Embryonic facial prominence (tissue), 1 donor: Measurements from ENCODE around the gene CDK13.
A peak's percentile ranks its signal among the peaks of the same experiment; 100 is the strongest.
"Not testable (repeated sequence)": the region's sequence is repeated elsewhere in the genome, so short reads cannot be mapped to it uniquely, and the experiment has no call there.

Experiments
- DNase-seq: peaks from one replicate; pipeline ENCODE4 v3.0.0-alpha.2; 2016; ENCODE audit errors: extremely low spot score

Gene CDK13

DNA sequence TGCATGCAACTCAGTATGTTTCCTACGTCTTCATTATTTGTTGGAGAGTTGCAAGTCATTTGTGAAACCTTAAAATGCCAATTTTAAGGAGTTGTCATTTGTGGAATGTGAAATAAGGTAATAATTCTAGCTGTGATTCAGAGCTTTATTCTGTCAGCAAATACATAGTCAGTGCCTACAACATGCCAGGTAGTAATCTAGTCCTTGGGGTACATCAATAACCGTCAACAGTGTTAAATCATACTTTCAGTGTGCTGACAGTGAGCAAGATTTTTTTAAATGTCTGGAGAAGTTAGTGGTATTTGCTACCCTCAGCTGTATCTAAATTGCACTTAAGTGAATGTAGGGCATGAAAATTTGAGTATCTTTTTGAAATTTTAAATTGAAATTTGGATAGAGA, 147.7 kb downstream of the CDK13 start:
- no peak for DNase-seq

DNA sequence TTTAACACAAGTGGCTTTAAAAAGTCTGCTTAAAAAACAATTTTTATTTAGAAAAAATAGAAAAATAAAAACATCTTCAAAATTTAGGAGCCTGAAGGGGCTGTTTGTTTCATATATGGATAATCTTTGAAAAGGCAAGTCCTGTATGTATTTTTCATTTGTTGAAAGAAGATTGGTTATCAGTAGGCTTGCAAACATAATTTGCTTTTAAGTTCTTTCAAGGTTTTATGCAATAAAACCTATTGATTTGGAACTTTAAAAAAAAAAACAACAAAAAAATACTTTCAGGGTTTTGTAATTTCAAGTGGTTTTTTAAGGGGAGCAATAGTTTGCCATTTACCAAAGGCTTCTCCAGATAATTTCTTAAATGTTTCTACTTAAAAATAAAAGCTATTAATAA, 148.8 kb downstream of the CDK13 start:
- DNase-seq = no peak

DNA sequence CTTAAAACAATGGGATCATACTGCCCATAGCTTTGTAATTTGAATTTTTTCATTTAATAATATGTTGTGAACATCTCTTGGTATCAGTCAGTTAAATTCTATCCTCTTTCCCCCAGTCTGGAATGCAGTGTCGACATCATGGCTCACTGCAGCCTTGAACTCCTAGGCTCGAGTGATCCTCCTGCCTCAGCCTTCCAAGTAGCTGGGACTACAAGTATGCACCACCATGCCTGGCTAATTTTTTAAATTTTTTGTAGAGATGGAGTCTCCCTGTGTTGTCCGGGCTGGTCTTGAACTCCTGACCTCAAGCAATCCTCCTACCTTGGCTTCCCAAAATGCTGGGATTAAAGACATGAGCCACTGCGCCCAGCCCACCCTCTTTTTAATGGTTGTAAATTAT, 149.8 kb downstream of the CDK13 start:
- DNase-seq = no peak

DNA sequence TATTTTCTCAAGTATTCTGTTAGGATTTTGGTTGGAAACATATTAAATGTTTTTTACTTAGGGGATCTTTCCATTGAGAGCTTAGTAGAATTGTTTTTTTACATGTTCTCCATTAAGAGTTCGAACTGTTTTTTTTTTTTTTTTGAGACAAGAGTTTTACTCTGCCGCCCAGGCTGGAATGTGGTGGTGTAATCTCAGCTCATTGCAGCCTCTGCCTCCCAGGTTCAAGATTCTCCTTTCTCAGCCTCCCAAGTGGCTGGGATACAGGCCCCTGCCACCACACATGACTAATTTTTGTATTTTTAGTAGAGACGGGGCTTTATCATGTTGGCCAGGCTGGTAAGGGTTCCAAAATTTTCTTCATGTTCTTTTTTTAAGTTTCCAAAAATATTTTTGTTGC, 151.1 kb downstream of the CDK13 start:
- no peak for DNase-seq

DNA sequence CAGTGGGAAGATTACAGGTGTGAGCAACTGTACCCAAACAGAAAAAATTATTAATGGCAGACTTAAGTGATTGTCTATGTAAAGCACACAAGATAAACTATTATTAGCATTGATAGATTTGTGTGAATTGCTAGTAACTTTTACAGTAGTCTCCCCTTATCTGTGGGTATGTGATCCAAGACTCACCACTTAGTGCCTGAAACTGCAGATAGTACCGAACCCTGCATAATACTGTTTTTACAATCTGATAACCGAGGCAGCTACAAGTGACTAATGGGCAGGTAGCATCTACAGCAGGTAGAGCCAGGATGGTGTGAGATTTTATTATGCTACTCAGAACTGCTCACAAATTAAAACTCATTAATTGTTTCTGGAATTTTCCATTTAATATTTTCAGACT, 152.8 kb downstream of the CDK13 start:
- no peak for DNase-seq

DNA sequence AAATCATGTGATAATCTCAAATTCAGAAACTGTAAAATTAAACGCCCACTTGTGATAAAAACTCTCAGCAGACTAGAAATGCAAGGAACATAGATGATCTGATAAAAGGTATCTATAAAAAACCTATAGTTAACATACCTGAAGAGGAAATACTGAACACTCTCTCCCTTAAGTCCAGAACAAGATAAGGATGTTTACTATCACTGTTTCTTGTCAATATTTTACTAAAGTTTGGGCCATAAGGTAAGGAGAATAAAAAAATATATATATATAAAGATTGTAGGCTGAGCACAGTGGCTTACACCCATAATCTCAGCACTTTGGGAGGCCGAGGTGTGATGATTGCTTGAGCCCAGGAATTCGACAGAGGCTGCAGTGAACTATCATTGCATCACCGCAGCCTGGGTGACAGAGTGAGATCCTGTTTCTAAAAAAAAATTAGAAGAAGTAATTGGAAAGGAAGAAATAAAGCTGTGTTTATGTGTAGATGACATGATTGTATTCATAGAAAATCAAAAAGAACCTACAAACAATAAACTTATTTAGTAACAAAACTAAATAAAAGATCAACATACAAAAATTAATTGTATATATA, 155.9 kb downstream of the CDK13 start:
- DNase-seq = no peak

DNA sequence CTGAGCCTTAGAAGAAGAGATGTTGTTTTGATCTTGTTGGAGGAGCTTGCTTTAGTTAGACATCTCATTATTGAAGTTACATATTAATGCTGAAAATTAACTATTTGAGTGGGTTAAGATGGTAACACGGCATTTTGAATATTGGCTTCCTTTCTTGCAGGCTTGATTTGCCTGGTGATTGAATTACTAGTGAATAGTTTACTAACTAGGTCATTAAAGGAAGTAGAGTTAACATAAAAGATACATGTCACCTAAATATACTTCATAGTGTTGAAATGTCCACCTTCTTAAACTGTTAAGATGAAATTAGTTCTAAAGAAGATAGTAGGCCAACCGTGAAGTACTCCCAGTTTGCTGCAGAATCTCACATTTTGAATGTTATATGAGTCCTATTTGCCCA, 165.9 kb downstream of the CDK13 start:
- DNase-seq = no peak

DNA sequence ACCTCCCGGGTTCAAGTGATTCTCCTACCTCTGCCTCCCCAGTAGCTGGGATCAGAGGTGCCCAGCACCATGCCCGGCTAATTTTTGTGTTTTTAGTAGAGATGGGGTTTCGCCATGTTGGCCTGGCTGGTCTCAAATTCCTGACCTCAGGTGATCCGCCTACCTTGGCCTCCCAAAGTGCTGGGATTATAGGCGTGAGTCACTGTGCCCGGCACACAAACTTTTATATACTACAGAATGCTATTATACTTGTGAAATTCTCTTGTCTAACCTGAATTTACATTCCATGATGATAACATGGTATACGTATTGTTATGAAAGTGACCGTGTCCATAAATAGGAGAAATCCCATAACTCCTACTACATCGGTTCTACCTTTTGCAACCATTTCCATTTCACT, 167.1 kb downstream of the CDK13 start:
- DNase-seq = not testable (repeated sequence)

DNA sequence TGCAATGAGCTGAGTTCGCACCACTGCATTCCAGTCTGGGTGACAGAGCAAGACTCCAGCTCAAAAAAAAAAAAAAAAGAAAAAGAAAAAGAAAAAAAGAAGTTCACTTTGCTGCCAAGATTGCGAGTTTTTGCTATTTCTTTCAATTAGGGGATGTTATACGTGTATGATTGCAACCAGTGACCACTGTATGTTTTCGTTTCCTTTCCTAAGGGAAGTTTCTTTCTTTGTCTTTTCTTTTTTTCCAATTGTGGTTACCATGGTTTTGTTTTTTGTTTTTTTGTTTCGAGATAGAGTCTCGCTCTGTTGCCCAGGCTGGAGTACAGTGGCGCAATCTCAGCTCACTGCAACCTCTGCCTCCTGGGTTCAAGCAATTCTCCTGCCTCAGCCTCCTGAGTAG, 168.1 kb downstream of the CDK13 start:
- not testable (repeated sequence) for DNase-seq

DNA sequence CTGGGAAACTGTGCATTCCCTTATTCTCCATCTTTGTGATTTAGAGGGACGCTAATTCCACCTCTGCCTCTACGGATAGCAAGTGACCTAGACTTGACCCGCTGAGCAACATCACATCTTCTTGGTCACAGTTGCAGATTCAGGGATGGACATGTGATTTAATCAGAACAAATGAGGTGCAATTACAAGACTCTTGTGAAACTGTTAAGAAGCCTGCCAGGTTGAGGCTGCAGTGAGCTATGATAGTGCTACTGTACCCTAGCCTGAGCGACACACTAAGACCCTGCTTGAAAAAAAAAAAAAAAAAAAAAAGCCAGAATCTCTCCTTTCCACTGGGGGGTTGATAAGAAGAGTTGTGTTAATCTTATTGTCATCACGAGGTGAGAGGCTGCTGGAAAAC, 170.0 kb downstream of the CDK13 start:
- DNase-seq = no peak

DNA sequence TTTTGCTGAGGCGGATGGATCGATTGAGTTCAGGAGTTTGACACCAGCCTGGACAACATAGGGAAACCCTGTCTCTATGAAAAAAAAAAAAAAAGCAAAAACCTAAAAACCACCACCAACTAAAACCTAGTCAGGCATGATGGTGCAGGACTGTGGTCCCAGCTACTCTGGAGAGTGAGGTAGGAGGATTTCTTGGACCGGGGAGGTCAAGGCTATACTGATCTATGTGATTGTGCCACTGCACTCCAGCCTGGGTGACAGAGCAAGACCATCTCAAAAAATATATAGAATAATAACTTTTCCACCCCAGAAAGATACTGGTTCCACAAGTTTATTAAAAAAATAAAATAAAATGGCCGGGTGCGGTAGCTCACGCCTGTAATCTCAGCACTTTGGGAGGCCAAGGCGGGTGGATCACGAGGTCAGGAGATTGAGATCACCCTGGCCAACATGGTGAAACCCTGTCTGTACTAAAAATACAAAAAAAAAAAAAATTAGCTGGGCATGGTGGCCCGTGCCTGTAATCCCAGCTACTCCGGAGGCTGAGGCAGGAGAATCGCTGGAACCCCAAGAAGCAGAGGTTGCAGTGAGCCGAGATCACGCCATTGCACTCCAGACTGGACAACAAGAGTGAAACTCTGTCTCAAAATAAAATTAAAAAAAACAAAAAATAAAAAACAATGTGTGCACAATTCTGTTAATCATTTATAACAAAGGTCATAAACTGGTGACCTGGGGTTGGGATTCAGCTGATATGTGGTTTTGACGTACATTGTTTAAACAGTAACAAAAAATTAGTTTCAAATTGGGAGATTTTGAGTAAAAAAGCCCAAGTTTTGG, 172.3 kb downstream of the CDK13 start:
- not testable (repeated sequence) for DNase-seq

DNA sequence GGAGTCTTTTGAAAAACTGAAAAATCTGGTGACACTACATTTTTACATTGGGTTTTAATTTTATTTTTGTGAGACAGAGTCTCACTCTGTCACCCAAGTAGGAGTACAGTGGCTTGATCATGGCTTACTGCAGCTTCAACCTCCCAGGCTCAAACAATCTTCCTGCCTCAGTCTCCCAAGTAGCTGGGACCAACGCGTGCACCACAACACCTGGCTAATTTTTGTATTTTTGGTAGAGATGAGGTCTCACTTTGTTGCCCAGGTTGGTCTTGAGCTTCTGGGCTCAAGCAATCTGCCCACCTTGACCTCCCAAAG, 172.8 kb downstream of the CDK13 start:
- no peak for DNase-seq

DNA sequence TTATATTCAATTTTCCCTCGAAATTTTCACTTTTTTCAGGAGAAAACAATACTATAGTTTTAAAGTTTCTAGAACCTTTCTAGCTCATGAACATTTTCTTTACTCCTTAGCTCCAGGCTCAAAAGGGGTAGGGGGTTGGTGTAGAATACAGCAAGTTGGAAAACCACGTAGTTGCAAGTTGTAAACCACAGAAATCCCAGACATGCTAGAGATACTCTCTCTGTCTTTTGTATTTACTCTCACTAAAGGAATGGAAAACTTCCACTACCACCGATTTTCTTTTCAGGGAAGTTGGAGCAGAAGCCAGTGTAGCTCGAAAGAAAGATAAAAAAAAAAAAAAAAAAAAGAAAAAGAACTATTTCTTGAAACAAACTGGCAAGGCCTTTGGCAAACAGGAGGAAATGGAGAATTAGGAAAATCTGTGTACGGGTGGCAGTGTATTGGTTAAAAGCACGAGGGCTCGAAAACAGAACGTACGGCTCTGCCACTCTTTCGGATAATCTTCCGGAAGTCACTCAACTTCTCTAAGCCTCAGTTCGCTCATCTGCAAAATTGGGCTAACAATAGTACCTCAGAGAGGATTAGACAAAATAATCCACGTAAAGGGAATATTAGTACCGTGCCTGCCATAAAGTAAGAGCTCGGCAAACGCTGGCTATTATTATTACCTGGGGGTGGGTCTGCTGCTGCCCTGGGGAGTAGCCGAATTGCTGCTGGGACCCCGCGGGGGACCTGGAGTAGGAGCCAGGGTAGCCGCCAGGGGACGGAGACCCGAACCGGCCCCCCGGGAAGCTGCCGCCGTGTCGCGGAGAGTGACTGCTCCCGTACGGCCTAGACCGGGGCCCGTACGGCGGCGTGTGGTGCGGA, 183.7 kb downstream of the CDK13 start:
- peak; percentile 10 for DNase-seq

DNA sequence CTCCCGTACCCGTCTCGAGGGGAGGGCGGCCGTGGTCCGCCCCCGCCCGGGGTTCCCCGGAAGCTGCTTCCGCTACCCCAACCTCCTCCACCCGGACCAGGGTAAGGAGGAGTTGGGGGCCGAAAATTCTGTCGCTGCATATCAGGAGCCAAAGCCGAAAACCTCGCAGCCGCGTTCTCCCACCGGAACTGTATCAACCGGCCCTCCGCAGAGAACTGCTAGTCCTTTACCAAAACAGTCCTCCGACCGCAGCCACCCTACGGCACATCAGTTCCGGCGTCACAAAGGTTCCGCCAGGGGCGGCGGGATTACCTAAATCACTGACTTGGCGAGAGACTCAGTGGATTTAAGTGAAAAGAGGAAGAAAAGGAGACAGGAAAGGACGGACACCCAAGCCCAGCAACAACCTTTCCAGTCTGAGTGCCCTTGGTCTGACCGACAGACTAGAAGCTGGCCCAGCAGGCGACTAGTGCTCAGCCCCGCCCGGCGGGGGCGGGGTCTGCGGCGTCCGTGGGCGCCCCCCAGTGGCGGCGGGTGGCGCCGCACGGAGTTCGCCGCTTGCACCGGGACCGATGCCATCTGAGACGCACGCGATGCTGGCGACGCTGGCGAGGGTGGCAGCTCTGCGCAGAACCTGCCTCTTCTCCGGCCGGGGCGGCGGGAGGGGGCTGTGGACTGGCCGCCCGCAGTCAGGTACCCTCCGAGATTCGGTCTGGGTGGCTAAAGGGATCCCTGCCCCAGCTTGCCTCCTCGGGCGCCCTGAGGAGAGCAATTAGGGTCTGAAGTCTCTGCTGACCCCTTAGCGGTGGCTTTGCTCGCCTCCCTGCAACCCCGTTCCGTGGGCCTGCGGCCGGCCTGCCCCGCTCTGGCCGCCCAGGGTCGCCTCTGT, 184.6 kb downstream of the CDK13 start, which contains the start of the genes MPLKIP and SUGCT:
MPLKIP (minus strand) TSS at position 195 of the 889 bp plus-strand sequence; CDS start at position 140, 55 bp downstream.
SUGCT (plus strand) TSS at position 578 of the 889 bp plus-strand sequence.
- peak; percentile 80 for DNase-seq

DNA sequence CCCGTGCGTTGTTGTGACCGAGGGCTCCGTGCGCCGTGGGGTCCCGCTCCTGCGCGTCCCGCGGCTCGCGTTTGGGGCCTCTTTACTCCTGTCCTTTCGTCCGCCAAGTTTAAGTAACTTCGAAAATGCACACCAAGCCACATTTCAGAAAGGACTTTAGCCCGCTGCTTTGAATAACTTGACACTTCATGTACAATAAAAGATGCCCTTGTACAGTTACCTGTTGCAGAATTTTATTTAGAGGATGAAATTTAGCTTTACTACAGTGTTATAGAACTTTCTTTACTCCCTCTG, 185.2 kb downstream of the CDK13 start:
- no peak for DNase-seq

DNA sequence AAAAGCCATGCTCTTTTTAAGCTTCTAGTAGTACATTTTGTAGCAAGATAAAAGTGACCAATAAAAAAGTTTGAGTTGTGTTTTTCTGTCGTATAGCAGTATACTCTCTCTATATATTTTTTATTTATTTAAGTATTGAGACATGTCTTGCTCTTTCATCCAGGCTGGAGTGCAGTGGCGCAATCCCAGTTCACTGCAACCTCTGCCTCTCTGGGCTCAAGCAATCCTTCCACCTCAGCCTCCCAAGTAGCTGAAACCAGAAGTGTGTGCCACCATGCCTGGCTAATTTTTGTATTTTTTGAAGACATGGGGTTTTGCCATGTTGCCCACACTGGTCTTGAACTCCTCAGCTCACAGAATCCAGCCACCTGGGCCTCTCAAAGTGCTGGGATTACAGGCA, 187.5 kb downstream of the CDK13 start:
- no peak for DNase-seq

DNA sequence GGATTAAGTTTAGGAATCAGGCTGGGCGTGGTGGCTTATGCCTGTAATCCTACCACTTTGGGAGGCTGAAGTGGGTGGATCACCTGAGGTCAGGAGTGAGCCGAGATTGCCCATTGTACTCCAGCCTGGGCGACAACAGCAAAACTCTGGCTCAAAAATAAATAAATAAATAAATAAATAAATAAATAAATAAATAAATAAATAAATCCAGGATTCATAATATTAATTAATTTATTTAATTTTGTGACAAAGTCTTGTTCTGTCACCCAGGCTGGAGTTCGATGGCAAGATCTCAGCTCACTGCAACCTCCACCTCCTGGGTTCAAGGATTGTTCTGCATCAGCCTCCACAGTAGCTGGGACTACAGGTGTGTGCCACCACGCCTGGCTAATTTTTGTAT, 188.9 kb downstream of the CDK13 start:
- no peak for DNase-seq

DNA sequence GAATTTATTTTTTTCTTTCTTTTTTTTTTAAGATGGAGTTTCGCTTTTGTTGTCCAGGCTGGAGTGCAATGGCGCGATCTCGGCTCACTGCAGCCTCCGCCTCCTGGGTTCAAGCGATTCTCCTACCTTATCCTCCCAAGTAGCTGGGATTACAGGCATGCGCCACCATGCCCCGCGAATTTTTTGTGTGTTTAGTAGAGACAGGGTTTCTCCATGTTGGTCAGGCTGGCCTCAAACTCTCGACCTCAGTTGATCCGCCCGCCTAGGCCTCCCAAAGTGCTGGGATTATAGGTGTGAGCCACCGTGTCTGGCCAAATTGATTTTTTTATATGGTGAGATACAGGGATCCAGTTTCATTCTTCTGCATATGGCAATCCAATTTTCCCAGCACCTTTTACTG, 189.8 kb downstream of the CDK13 start:
- DNase-seq = not testable (repeated sequence)

DNA sequence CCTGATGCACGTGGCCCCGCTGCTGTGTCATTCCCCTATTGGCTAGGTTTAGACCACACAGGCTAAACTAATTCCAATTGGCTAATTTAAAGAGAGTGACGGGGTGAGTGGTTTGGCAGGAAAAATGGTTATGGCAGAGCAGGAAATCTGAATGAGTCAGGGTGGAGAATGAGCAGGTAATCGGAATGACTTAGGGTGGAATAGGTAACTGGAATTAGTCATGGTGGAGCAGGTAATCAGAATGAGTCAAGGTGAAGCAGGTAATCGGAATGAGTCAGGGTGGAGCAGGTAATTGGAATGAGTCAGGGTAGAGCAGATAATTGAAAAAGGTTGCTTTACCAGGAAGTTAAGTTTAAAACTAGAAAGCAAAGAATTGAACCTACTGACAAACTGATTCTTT, 191.9 kb downstream of the CDK13 start:
- DNase-seq = not testable (repeated sequence)

DNA sequence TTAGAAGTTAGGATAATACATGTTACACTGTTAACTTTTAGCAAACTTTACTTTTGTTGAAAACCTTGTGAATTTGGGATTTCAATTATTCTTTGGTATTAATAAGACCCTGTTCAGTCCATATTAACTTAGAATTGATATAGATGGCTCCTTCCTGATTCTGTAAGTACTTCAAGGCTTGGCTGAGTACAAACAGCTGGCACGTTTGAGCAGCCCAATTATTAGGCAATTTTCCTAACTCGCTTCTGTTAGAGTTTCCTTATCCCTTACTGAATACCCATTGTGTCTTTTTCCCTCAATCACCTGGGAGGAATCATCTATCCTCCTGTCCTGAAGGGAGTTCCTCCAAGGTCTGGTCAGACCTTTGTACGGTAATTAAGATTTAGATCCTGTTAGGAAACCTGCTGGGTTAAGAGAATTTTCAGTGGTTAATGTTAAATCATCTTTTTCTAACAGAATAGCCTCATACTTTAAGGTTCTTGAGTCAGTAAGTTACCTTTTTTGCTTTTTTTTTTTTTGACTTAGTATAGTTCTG, 195.6 kb downstream of the CDK13 start:
- DNase-seq = not testable (repeated sequence)
